Activated CD8-positive, alpha-beta memory T cell treated with anti-CD3 and anti-CD28 coated beads, Interleukin-2, amount 50 U/mL, for 4 hours (primary cell): Measurements from ENCODE around the gene PLA2G2C.
"Not testable (repeated sequence)": the region's sequence is repeated elsewhere in the genome, so short reads cannot be mapped to it uniquely, and the experiment has no call there.

ENCODE experiments used
- DNase-seq: peaks from one replicate; pipeline ENCODE4 v3.0.0-alpha.2; 2020

PLA2G2C gene

DNA sequence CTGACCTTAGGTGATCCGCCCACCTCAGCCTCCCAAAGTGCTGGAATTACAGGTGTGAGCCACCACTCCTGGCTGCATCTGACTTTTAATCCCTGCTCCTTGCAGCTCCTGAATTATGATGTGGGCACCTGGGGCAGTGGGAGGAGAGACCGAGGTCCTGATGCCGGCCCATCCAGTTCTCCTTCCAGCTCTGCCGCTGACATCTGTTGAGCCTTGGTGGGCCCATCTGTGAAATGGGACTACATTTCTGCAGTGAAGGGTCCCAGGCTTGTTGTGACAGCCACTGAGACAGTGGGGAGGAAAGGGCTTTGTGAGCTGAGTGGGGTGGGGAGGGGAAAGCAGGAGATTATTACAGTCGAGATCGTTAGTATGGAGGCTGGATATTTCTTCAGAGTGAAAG lies 35.3 kb downstream of the PLA2G2C start:
- no peak for DNase-seq

DNA sequence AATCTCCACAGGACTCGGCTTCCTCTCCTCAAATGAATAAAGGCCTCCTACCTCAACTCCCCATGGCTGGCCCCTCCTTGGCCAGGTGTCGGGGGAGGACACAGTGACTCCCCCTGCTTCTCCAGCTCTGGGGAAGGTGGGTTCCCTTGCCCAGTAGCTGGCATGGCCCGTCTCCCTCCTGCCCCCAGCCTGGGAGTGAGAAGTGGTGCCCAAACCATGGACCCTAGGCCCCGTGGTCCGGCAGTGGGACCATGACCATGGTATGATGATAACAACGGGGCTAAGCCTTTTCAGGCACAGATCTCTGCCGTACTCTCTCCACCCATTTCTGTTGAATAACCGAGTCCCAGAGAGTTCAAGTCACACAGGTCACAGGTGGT lies 36.0 kb downstream of the PLA2G2C start:
- no peak for DNase-seq

DNA sequence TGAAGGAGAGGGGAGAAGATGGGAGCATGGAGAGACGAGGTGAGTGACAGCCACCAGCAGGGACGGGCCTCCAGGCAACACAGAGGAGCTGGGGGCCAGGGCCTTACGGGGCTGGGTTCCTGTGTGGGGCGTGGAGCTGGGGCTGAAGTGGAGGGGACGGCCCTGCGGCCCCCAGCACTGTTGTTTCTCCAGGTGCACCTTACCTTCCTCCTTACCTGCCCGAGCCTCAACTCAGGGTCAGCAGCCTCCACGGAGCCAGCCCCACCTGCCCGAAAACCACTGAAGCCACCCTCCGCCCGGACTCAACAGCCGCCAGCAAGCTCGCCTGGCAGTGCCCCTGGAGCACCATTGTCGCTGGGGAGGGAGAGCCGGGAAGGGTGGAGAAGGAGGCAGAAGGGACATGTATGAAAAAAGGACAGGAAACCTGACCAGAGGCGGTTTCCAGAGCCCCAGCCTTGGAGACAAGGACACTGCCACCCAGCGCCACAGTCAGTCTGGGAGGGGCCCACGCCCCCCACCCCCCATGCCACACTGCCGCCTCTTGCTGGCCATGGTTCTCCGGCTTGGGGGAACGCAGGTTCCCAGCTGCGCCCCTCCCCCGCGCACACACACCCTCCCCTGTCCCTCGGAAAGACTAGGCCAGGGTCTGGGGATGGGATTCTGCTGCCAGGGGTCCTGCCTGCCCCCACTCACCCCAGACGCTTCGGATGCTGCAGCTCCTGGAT lies 36.6 kb downstream of the PLA2G2C start:
- DNase-seq, result no peak

DNA sequence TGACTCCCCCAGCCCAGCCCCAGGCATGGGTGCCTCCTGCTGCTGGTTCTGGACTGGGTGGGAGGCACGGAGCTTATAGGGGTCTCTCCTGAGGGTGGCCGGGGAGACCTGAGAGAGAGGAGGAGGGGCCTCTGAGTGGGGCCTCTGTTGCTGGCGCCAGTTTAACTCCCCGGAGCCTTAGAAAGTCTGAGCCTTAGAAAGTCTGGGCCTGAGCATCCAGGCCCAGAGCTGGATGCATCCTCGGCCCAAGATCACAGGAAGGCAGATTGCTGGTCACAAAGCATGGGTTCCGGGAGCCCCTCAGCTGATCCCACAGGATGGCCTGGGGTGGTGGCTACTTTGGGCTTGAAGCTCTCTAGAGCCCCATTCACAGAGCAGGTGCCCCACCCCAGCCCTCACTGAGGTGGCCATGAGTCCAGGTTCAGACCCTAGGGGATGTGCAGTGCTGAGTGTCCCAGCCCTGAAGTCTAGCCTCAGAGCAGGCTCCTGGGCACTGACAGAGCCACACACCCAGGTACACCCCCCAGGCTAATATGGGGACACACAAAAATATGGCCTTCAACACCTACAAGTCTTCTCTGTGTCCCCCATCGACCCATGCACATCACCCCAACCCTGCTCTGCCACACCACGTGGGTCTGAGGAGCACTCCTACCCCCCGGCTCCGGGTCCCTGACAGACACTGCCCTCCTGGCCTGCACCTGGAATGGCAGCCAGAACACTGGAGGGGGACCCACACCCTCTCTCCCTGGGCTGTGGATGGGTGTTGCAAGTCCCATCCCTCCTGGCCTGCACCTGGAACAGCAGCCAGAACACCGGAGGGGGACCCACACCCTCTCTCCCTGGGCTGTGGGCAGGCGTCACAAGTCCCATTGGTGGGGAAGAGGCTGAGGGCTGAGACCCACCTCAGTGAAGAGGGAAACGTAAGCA lies 37.5 kb downstream of the PLA2G2C start:
- DNase-seq, result no peak

DNA sequence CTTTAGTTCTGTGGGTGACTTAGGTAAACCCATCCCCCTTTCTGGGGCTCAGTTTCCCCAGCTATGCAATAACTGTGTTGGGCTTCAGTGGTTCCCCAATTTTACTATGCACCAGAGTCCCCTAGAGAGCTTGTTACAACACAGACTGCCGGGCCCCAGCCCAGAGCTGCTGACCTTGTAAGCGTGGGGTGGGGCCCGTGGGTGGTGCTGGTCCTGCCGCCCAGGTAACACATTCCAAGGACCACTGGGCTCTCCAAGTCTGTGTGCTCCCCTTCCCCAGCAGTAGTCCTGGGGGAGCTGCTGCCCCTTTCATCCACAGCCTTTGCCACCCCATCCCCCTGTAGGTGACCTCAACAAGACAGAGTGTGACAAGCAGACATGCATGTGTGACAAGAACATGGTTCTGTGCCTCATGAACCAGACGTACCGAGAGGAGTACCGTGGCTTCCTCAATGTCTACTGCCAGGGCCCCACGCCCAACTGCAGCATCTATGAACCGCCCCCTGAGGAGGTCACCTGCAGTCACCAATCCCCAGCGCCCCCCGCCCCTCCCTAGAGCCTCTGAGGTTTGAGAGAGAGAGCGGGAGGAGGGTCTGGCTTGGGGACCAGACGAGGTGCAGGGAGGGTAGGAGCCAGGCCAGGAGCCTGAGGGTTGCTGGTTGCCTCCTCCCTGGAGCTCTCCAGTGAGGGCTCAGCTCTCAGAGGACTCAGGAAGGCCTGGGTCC lies 38.3 kb downstream of the PLA2G2C start:
- DNase-seq, result no peak

DNA sequence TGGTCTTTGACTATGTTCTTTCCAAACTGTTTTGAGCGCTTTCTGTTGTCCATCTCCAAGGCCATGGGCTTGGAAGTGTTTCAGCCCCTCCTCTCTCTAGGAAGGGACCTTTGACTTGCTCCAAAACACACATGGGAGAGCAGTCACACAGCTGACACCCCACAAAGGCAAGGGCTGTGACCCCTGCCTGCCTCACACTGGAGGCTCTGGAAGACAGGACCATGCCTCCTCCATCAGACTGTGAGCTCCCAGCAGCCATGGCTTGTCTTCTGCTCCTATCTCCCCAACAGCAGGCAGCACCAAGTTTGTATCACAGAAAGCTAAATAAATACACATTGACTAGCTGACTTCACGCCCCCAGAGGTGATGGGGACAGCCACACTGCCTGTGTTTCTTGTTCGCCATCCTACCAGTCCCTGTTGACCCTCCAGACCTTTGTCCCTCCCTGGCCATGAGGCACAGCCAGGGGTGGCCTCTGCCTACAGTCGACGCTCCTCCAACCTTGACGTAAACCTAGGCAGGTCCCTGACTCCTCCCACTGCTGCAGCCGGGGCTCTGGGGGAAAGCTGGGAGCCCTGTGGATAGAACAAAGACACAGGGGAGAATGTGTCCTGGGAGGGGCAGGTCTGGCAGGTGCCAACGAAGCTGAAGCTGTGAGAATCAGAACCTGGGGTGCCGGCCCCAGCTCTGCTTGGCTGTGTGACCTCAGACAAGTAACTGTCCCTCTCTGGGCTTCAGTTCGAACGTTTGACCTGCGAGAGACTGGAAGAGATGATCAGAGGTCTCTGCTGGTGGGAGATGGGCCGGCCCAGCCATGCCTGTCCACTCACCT lies 42.4 kb downstream of the PLA2G2C start:
- DNase-seq, result no peak

DNA sequence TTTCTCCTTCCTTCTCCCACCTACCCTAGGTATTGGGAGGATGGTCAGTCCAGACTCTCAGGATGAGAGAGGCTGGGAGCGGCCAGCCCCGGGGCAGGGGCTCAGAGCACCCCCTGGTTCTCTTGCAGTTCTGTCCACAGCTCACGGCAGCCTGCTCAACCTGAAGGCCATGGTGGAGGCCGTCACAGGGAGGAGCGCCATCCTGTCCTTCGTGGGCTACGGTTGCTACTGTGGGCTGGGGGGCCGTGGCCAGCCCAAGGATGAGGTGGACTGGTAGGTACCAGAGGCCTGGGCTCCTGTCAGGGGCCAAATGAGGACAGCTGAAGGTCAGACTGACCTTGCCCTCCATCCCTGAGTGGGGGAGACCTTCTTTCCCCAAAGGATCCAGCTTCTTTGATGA lies 43.0 kb downstream of the PLA2G2C start:
- DNase-seq, result no peak

DNA sequence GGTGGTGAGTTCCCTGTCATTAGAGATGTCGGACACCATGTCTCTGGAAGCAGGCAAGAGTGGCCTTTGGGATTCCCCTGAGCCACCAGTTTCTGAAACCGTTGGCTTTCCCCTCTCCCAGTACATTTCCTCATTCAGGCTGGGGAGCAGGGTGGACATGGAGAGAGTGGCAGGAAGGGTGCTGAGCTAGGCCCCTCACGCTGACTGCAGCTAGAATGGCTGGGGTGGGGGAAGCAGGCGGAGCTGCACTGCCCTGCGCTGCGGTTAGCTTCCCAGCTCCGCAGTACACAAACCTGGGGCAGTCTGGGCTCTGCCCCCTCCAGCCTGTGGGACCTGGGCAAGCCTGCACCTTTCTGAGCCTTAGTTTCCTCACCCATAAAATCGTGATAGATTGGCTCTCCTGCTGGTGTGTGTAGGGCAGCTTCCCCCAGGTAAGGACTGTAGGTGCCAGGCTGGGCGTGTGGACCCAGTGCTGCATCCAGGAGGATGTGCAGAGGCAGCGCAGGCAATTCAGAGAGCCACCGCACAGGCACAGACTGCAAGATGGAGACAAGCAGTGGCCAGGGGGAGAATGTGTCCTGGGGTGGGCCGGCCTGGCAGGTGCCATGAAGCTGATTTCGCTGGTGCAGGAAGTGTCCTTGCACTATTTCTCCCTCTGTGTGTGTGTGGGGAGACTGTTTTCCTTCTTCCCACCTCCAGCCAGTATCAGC lies 44.2 kb downstream of the PLA2G2C start:
- no peak for DNase-seq

DNA sequence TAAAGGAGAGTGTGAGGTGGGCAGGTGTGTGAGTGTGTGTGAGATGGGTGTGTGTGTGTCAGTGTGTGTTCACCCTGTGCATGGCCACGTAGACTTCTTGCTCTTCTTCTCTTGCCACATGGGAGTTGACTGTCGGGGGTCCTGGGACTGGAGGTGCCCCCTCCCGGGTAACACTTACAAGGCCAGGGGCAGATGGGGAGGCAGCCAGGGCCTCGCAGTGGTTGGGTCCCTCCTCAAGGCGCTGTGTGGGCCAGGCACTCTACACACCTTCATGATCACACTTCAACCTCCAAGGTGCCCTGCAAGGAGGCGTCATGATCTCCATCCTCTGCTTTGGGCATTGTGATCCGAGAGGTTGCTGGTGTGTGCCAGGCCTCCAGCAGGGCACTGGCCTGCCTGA lies 44.9 kb downstream of the PLA2G2C start:
- DNase-seq, result no peak

DNA sequence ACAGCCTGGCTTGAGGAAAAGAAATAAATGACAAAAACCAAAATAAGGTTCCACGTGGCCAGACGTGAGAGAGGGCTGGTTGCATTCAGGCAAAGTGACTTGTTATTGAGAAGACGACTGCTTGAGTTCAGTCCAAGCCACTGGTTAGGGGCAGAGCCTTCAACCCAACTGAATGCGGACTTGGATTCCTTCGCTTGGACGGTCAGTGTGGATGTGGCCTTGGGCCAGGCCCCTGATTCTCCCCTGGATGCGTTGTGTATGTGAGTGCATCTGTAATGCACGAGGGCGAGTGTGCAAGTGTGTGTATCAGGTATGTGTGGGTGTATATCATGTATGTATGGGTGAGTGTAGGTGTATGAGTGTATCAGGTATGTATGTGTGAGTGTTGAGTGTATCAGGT lies 45.3 kb downstream of the PLA2G2C start:
- no peak for DNase-seq

DNA sequence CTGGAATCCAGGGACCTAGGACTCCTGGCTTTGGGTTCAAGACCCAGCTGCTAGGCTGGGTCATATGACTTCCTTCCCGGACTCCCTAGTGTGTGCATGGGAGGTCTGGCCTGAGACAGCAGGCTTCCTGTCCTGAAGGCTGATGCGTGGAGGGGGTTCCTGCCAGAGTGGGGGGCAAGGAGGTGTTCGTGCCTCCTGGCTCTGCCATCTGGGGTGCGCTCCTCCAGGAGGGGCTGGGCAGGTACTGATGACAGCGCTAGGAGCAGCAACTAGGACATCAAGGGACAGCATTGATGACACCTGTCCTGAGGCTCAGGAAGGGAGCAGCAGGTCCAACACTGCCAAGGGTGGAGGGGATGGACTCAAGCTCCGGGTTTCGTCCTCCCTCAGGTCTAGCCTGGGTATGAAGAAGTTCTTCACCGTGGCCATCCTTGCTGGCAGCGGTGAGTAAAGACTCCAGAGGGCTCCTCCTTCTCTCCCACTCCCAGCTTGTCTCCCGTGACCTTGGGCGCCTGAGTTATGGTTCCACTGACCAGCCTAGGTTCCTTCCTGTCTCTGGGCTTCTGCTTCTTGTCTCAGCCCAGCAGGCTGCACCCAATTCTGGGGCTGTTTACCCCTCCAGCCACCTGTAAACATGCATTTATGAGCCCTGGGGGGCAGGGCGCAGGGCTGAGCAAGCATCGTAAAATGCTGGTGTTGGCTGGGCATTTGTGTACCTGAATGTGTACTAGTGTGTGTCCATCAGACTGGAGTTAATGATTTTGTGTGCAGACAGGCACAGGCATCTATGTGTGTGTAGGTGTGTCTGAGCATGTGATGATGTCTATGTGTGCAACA lies 46.3 kb downstream of the PLA2G2C start:
- DNase-seq, result no peak

DNA sequence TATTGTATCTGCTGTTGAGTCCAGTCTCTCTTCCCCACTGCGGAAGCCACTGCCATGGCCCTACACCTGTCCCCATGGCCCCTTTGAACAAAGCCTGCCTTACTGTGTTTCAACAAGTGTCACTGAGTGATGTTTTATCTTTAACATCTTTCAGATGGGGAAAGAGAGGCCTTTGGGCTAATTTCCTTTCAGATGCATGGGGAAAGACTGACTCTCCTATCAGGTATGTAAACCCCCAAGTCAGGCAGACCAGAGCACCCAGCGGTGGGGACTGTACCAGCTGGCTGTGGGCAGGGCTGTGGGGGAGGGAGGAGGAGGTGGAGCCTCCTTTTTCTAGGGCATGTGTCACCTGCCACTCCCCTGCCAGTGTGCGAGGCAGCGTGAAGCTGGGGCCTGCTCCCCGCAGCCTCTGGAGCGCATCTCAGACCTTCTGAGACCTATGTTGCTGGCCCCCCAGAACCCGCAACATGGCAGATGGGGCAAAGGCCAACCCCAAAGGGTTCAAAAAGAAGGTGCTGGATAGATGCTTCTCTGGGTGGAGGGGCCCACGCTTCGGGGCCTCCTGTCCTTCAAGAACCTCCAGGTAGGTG lies 47.3 kb downstream of the PLA2G2C start, which contains the start of gene PLA2G2F:
PLA2G2F (plus strand) TSS at position 363 of the 590 bp plus-strand sequence; CDS start at position 468, 105 bp downstream.
- DNase-seq, result no peak

DNA sequence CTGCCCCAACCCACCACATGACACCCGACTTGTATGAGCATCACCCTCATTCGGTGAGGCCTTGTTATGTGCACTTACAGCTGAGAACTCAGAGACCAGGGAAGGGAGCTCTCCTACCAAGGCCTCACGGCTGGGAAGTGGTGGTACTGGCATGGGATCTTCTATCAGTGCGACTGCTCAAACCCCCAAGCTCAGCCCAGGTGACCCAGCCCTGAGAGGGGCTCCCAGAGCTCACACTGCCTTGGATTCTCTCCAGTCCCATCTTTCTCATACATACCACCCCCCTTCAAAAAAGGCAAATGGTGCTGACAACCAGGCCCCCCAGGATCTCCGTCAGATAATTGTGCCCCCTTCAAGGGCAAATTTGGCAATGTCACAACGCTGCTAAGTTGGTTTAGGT lies 48.0 kb downstream of the PLA2G2C start:
- DNase-seq, result no peak

DNA sequence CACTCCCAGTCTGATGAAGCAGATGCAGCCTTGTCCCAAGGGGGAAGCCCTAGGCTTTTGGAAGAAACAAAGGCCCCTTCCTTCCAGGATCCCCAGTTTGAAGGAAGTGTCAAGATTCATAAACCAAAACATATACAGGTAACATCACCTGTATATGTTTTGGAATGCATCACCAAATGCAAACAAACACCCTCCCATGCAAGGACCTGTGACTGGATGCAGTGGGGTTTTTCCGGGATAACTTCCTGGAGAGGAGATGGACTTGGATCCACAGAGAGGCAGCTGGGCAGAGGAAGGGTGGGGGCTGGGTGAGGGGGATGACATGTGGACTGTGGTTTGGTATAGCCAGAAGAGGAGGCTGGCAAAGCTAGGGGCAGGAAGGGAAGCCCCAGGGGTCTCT lies 48.7 kb downstream of the PLA2G2C start:
- DNase-seq, result no peak

DNA sequence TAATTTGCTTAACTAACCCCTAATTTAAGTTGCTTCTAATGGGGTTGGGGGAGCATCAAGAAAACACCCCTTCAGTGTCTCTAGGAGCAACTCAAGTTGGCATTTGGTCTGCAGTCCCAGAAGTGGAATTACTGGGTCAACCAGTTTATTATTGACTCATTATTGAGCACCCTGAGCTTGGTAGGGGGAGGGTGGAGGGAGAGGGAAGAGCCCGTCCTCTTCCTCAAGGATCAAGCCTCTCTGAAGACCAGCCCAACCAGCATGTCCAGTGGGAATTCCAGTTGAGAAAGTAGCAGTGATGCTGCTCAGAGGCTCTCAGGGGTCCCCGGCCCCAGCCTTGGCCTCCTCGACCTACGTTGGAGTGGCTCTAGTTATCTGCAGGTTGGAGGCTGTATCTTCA lies 49.3 kb downstream of the PLA2G2C start:
- no peak for DNase-seq

DNA sequence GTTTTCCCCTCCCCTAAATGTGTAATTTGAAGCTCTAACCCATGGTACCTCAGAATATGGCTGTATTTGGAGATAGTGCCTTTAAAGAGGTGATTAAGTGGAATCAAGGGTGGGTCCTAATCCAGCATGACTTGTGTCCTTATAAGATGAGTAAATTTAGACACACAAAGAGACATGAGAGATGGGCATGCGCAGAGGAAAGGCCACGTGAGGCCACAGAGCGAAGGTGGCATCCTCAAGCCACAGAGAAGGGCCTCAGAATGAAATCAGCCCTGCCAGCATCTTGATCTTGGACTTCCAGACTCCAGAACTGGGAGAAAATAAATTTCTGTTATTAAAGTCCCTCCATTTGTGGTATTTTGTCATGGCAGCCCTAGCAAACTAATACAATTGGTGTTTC lies 50.1 kb downstream of the PLA2G2C start:
- DNase-seq, result no peak

DNA sequence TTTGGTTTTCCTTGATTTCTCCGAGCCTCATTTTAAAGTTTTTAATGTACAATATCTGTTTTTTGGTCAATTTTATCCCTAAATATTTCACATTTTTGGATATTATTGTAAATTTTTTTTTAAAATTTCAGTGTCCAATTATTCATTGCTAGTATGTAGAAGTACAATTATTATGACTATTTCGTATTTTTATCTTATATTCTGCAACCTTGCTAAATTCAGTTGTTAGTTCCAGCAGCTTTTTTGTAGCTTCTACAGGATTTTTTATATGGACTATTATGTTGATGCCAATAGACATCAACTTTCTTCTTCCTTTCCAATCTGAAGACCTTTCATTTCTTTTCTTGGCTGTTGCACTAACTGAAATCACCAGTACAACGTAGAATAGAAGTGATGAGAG lies 51.3 kb downstream of the PLA2G2C start:
- DNase-seq, result no peak

DNA sequence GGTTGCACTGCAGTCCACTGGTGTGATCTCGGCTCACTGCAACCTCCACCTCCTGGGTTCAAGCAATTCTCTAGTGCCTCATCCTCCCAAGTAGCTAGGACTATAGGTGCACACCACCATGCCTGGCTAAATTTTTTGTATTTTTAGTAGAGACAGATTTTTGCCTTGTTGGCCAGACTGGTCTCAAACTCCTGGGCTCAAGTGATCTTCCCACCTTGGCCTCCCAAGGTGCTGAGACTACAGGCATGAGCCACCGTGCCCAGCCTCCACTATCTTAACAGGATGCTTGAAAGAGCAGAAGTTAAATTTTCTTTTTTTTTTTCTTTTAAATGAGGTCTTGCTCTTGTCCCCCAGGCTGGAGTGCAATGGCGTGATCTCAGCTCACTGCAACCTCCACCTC lies 55.8 kb downstream of the PLA2G2C start:
- not testable (repeated sequence) for DNase-seq

DNA sequence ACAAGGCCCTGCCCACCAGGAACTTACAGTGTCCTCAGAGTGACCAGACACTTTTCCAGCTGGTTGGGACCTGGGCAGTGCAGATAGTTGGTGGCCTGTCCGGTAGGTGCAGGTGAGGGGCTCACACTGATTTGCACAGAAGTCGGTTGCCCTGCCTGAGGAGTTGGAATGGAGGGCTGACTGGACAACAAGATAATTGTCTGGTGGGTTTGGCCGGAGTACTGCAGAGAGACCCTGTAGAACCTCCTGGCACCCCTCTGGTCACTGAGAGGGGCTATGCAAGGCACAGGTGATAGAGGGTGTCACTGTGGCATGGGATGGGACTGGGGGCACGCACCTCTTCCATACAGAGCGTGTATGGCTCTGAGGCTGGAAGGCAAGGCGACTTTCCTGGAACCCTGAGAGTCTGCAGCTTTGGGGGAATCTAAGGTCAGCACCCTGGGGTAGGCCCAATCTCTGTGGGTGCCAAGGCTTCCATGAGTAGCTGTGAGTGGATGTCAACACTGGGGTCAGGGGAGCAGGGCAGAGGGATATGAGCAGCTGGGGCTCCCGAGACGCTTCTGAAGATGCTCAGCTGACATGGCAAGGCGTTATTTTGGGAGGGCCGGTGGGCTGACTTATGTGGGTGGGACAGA lies 59.4 kb downstream of the PLA2G2C start:
- DNase-seq, result no peak
